H9 (cell line): Measurements from ENCODE around the gene QSOX2. TPM values are rescaled to one million over a fixed set of nuclear protein-coding genes. Genes with fewer than 3 reads are reported as not detected.

Experiments
- DNase-seq: peaks from one replicate; pipeline ENCODE4 v3.0.0-alpha.2; 2017
- H2AFZ ChIP-seq: one replicate; pipeline ENCODE4 v1.6.1; 2013; ENCODE audit warnings: mild to moderate bottlenecking, low read length, control low read depth, moderate library complexity
- H2AK5ac ChIP-seq: 2 replicates; pipeline ENCODE4 v1.6.1; 2013; ENCODE audit warnings: low read length, control low read depth, mixed read lengths; ENCODE audit not compliant: insufficient read length
- H2BK120ac ChIP-seq: one replicate; pipeline ENCODE4 v1.6.1; 2013; ENCODE audit warnings: low read depth, mild to moderate bottlenecking, low read length, control low read depth, inconsistent platforms; ENCODE audit not compliant: poor library complexity, severe bottlenecking
- H2BK12ac ChIP-seq: 2 replicates; pipeline ENCODE4 v1.6.1; 2013; ENCODE audit warnings: low read length, control low read depth, mixed read lengths, low read depth; ENCODE audit not compliant: insufficient read length
- H2BK15ac ChIP-seq: 2 replicates; pipeline ENCODE4 v1.6.1; 2013; ENCODE audit warnings: low read depth, low read length, control low read depth
- H2BK20ac ChIP-seq: one replicate; pipeline ENCODE4 v1.6.1; 2013; ENCODE audit warnings: low read depth, mild to moderate bottlenecking, low read length, control low read depth, inconsistent platforms; ENCODE audit not compliant: poor library complexity, severe bottlenecking
- H2BK5ac ChIP-seq: 2 replicates; pipeline ENCODE4 v1.6.1; 2013; ENCODE audit warnings: low read length, control low read depth, mixed read lengths; ENCODE audit not compliant: insufficient read length
- H3K14ac ChIP-seq: 2 replicates; pipeline ENCODE4 v1.6.1; 2013; ENCODE audit warnings: low read length, control low read depth; ENCODE audit not compliant: insufficient read depth
- H3K18ac ChIP-seq: 2 replicates; pipeline ENCODE4 v1.6.1; 2013; ENCODE audit warnings: low read depth, mild to moderate bottlenecking, mixed read lengths, low read length, control low read depth; ENCODE audit not compliant: insufficient read length
- H3K23ac ChIP-seq: 2 replicates; pipeline ENCODE4 v1.6.1; 2013; ENCODE audit warnings: low read length, control low read depth, mixed read lengths, low read depth; ENCODE audit not compliant: insufficient read length
- H3K23me2 ChIP-seq: 2 replicates; pipeline ENCODE4 v1.6.1; 2013; ENCODE audit warnings: low read depth, mild to moderate bottlenecking, mixed read lengths, low read length, control low read depth; ENCODE audit not compliant: insufficient read length, poor library complexity, severe bottlenecking
- H3K27ac ChIP-seq: 2 replicates; pipeline ENCODE4 v1.5.1; 2013; ENCODE audit warnings: low read length, control low read depth, mixed read lengths, low read depth; ENCODE audit not compliant: insufficient read length
- H3K27me3 ChIP-seq: 2 replicates; pipeline ENCODE4 v1.6.1; 2013; ENCODE audit warnings: low read length, control low read depth, inconsistent platforms; ENCODE audit not compliant: insufficient read depth
- H3K4ac ChIP-seq: 2 replicates; pipeline ENCODE4 v1.6.1; 2013; ENCODE audit warnings: low read depth, mild to moderate bottlenecking, control low read depth, inconsistent platforms, low read length, moderate library complexity
- H3K4me1 ChIP-seq: 2 replicates; pipeline ENCODE4 v1.6.1; 2013; ENCODE audit warnings: low read length, control low read depth, inconsistent platforms; ENCODE audit not compliant: insufficient read depth
- H3K4me2 ChIP-seq: 2 replicates; pipeline ENCODE4 v1.6.1; 2013; ENCODE audit warnings: low read length, control low read depth, mixed read lengths; ENCODE audit not compliant: insufficient read length, insufficient read depth
- H3K56ac ChIP-seq: 2 replicates; pipeline ENCODE4 v1.6.1; 2013; ENCODE audit warnings: low read depth, mild to moderate bottlenecking, mixed read lengths, low read length, control low read depth; ENCODE audit not compliant: insufficient read length
- H3K79me1 ChIP-seq: 2 replicates; pipeline ENCODE4 v1.6.1; 2013; ENCODE audit warnings: low read depth, mild to moderate bottlenecking, moderate library complexity, low read length, control low read depth, inconsistent platforms; ENCODE audit not compliant: insufficient read depth, poor library complexity, severe bottlenecking
- H3K79me2 ChIP-seq: 2 replicates; pipeline ENCODE4 v1.6.1; 2013; ENCODE audit warnings: low read length, control low read depth, inconsistent platforms; ENCODE audit not compliant: insufficient read depth
- H3K9ac ChIP-seq: 2 replicates; pipeline ENCODE4 v1.6.1; 2013; ENCODE audit warnings: low read length, control low read depth, mixed read lengths; ENCODE audit not compliant: insufficient read length; ENCODE audit errors: extremely low read depth
- H3K9me3 ChIP-seq: one replicate; pipeline ENCODE4 v1.6.1; 2013; ENCODE audit warnings: low read depth, low read length, inconsistent platforms; ENCODE audit not compliant: control insufficient read depth
- H3T11ph ChIP-seq: one replicate; pipeline ENCODE4 v1.6.1; 2013; ENCODE audit warnings: mild to moderate bottlenecking, low read length, control low read depth, inconsistent platforms
- H4K20me1 ChIP-seq: one replicate; pipeline ENCODE4 v1.6.1; 2013; ENCODE audit not compliant: control insufficient read depth, insufficient read length, insufficient read depth
- H4K5ac ChIP-seq: 2 replicates; pipeline ENCODE4 v1.6.1; 2013; ENCODE audit warnings: low read depth, mild to moderate bottlenecking, mixed read lengths, low read length, control low read depth; ENCODE audit not compliant: insufficient read length
- H4K8ac ChIP-seq: replicated peaks from 2 replicates; pipeline ENCODE4 v1.6.1; 2013; ENCODE audit warnings: low read length, control low read depth, mixed read lengths, low read depth; ENCODE audit not compliant: insufficient read length
- H4K91ac ChIP-seq: 2 replicates; pipeline ENCODE4 v1.6.1; 2013; ENCODE audit warnings: low read depth, mild to moderate bottlenecking, moderate library complexity, mixed read lengths, low read length, control low read depth; ENCODE audit not compliant: insufficient read length
- H3K27ac Mint-ChIP-seq, 3 experiments: 2 replicates in 2 of 3; 3 replicates in 1 of 3; pipeline ENCODE4 v1.8.0; 2020 to 2021; ENCODE audit warnings: mixed read lengths in 3 of 3, mild to moderate bottlenecking in 1 of 3, moderate library complexity in 1 of 3
- H3K27me3 Mint-ChIP-seq: 2 replicates; pipeline ENCODE4 v1.8.0; 2021; ENCODE audit warnings: low read depth, mild to moderate bottlenecking, moderate library complexity, mixed read lengths
- H3K36me3 Mint-ChIP-seq, 3 experiments: 2 replicates in 2 of 3; 3 replicates in 1 of 3; pipeline ENCODE4 v1.8.0; 2020 to 2021; ENCODE audit warnings: low read depth in 3 of 3, mixed read lengths in 3 of 3; ENCODE audit not compliant: insufficient read depth in 1 of 3
- H3K4me1 Mint-ChIP-seq, 2 experiments: 2 replicates each; pipeline ENCODE4 v1.8.0; 2020; ENCODE audit warnings: mixed read lengths in 2 of 2
- H3K4me3 Mint-ChIP-seq, 2 experiments: 2 replicates in 1 of 2; 3 replicates in 1 of 2; pipeline ENCODE4 v1.8.0; 2020 to 2021; ENCODE audit warnings: mild to moderate bottlenecking in 2 of 2, mixed read lengths in 2 of 2, moderate library complexity in 1 of 2
- H3K9me3 Mint-ChIP-seq, 2 experiments: 2 replicates in 1 of 2; 3 replicates in 1 of 2; pipeline ENCODE4 v1.8.0; 2020; ENCODE audit warnings: mild to moderate bottlenecking in 2 of 2, mixed read lengths in 2 of 2, moderate library complexity in 1 of 2
- CTCF ChIP-seq: fragments of 200-600 bp; sonication (generic); conservative IDR thresholded peaks from 3 replicates; pipeline ENCODE4 v1.8.0; 2021; ENCODE audit warnings: antibody characterized with exemption, mild to moderate bottlenecking
- WGBS: extraction: QIAGEN DNeasy Blood & Tissue Kit; methylation state at CpG from one replicate; pipeline ENCODE4 v1.1.7; 2013; ENCODE audit warnings: missing lambda C conversion rate, low lambda C conversion rate, mixed read lengths; ENCODE audit not compliant: insufficient read length; ENCODE audit errors: extremely low coverage; 5-methylcytosine and 5-hydroxymethylcytosine counted together
- total RNA-seq: library from RNA; stranded (reverse); gene quantifications from 2 replicates; pipeline ENCODE4 v1.2.1, GENCODE V29; 2021

The QSOX2 gene
- total RNA-seq, 1 experiment from 2014 or later = 25.8 TPM

GRCh38 chr9:136276716-136277115, 31.1 kb upstream of the QSOX2 start:
- WGBS = no CpG with 5 or more reads among the region's 11 CpGs
- H3K27ac ChIP-seq = no peak overlapping the region

More at GRCh38 chr9:136276716-136277115, 31.1 kb upstream of the QSOX2 start:
- H3K27me3 Mint-ChIP-seq = peaks cover 3% of the 10 kb centered on the region
- Histone ChIP-seq H2AK5ac (no peak overlapping the region), H3K4me2 (no peak overlapping the region), H3K27me3 (no peaks in the 10 kb centered on the region), H4K5ac (no peak overlapping the region), H3T11ph (no peak overlapping the region), H3K4me1 (no peaks in the 10 kb centered on the region), H3K9me3 (no peaks in the 10 kb centered on the region), H3K14ac (no peak overlapping the region; the same call in 1 of the 2 replicates), H3K23me2 (no peaks in the 10 kb centered on the region), H3K56ac (no peak overlapping the region), H3K9ac (no peak overlapping the region), H2BK12ac (no peak overlapping the region), H2BK15ac (no peak overlapping the region), H2BK120ac (no peak overlapping the region), H2AFZ (no peak overlapping the region), H2BK5ac (no peak overlapping the region), H3K79me1 (no peaks in the 10 kb centered on the region), H3K18ac (no peak overlapping the region), H4K8ac (no peak overlapping the region), H4K20me1 (no peaks in the 10 kb centered on the region), H3K23ac (no peak overlapping the region), H3K4ac (no peak overlapping the region), H2BK20ac (no peak overlapping the region), H3K79me2 (no peaks in the 10 kb centered on the region), H4K91ac (no peak overlapping the region)
- peaks cover 0 to 3% of the 10 kb centered on the region in 2 experiments; a peak in 1 of 4 replicates for H3K4me1 Mint-ChIP-seq
- no peak overlapping the region for H3K27ac Mint-ChIP-seq
- TF ChIP-seq CTCF = no peak
- H3K4me3 Mint-ChIP-seq = no peak overlapping the region
- no peak for DNase-seq
- H3K9me3 Mint-ChIP-seq = peaks cover 0 to 3% of the 10 kb centered on the region in 2 experiments; a peak in 2 of 5 replicates
- H3K36me3 Mint-ChIP-seq = no peaks in the 10 kb centered on the region
